H1 (cell line): Measurements from ENCODE around the gene GNAT1. TPM values are rescaled to one million over a fixed set of nuclear protein-coding genes. Genes with fewer than 3 reads are reported as not detected.

Experiments
- BCL11A ChIP-seq, 2 experiments: IDR thresholded peaks; one replicate each; pipeline ENCODE4 v1.6.1; 2011; ENCODE audit warnings: low read depth in 2 of 2, low read length in 2 of 2, mild to moderate bottlenecking in 2 of 2
- CHD1 ChIP-seq: IDR thresholded peaks from 2 replicates; pipeline ENCODE4 v1.6.1; 2012; ENCODE audit warnings: low read depth, low read length, improper control_type of control experiment
- EZH2 ChIP-seq: fragments of 200-600 bp; sonication (generic); IDR thresholded peaks from 2 replicates; pipeline ENCODE4 v1.7.1; 2012; ENCODE audit warnings: low read depth, mild to moderate bottlenecking, moderate library complexity, low read length, inconsistent platforms; ENCODE audit not compliant: severe bottlenecking
- KDM1A ChIP-seq: fragments of 200-600, 300-600 bp; sonication (generic); IDR thresholded peaks from 2 replicates; pipeline ENCODE4 v1.7.1; 2016; ENCODE audit warnings: mild to moderate bottlenecking, low read length, borderline replicate concordance
- POU5F1 ChIP-seq: IDR thresholded peaks from 2 replicates; pipeline ENCODE4 v1.6.1; 2011; ENCODE audit warnings: low read depth, mild to moderate bottlenecking, low read length, moderate library complexity
- RNF2 ChIP-seq: fragments of 200-900, 300-1000 bp; sonication (generic); IDR thresholded peaks from 2 replicates; pipeline ENCODE4 v1.7.1; 2016; ENCODE audit warnings: borderline replicate concordance, low read depth, mild to moderate bottlenecking, antibody characterized with exemption, low read length; ENCODE audit not compliant: poor library complexity, severe bottlenecking; ENCODE audit errors: missing control alignments
- SUZ12 ChIP-seq: fragments of 200-600 bp; sonication (generic); IDR thresholded peaks from 2 replicates; pipeline ENCODE4 v1.6.1; 2012; ENCODE audit warnings: mild to moderate bottlenecking, inconsistent platforms, low read length, moderate library complexity, mixed read lengths
- polyA plus RNA-seq, 7 experiments: library from polyadenylated mRNA; depleted of rRNA in 3 of 7; stranded (reverse) in 5 of 7; unstranded in 2 of 7; fragments of >200 nt in 5 of 7; fragments of 200-250 nt in 2 of 7; gene quantifications; 1 replicate in 5 of 7; 2 replicates in 1 of 7; 4 replicates in 1 of 7; pipeline versions ENCODE4 v1.2.1 to v1.2.3, GENCODE V29; 2011 to 2013; ENCODE audit warnings: missing spikeins in 2 of 7, mixed read lengths in 2 of 7
- total RNA-seq: library from RNA; stranded (reverse); fragmentation: NEBNext Ultra II Directional; extraction: Animal tissue kit (Norgen Biotek cat#: 25700); gene quantifications from 2 replicates; pipeline ENCODE4 v1.2.1, GENCODE V29; 2021

The GNAT1 gene
- total and polyA plus RNA-seq, 2 of the 8 experiments (the other 6 are each of a cell fraction or from before 2014, with no cell fraction given) = 0.08 TPM; not detected in 1

- TF ChIP-seq RNF2 (no peak), CHD1 (no peak), BCL11A (IDR thresholded peaks at IDR 0.05; ENCODE audit: low read depth in 2 of 2, low read length in 2 of 2) (no peak), EZH2 (no peak), KDM1A (no peak), SUZ12 (no peak), POU5F1 (no peak)
These were observed 11.7 kb upstream of the GNAT1 start (continued) for GRCh38 chr3:50179710-50180109.
